PC-9 (cell line): Measurements from ENCODE around the gene CEP78. TPM values are rescaled to one million over a fixed set of nuclear protein-coding genes. Genes with fewer than 3 reads are reported as not detected.
A peak's percentile ranks its signal among the peaks of the same experiment; 100 is the strongest.
"Not testable (repeated sequence)": the region's sequence is repeated elsewhere in the genome, so short reads cannot be mapped to it uniquely, and the experiment has no call there.

ENCODE experiments used
- BruUV-seq: library from RNA; stranded (reverse); fragments of 400-500 nt; replicated peaks from 2 replicates; lab custom pipeline; 2021; lab: Mats Ljungman, UMichigan
- CTCF ChIA-PET: fragments of 300-600 bp; sonication (Branson Sonifier 250); formaldehyde crosslinking; loops from one replicate; lab custom pipeline; 2022; ENCODE audit warnings: antibody characterized with exemption; lab: Charles Lee
- POLR2A ChIA-PET: fragments of 300-600 bp; sonication (Branson Sonifier 250); formaldehyde crosslinking; loops from one replicate; lab custom pipeline; 2022; ENCODE audit warnings: antibody characterized with exemption; ENCODE audit not compliant: unreplicated experiment; lab: Charles Lee
- DNase-seq, 2 experiments: peaks; one replicate each; pipeline versions ENCODE4 v3.0.0 to v3.0.0-alpha.2; 2015 to 2022; ENCODE audit warnings: mixed read lengths in 1 of 2
- H2AFZ ChIP-seq: fragments of 200-600 bp; sonication (generic); 2 replicates; pipeline ENCODE4 v1.8.1; 2017; ENCODE audit warnings: antibody characterized with exemption
- H3F3A ChIP-seq: fragments of 200-600 bp; sonication (generic); 2 replicates; pipeline ENCODE4 v1.8.1; 2017; ENCODE audit warnings: antibody characterized with exemption, mild to moderate bottlenecking, low read depth; ENCODE audit not compliant: insufficient read depth
- H3K27ac ChIP-seq: fragments of 200-600 bp; sonication (generic); 2 replicates; pipeline ENCODE4 v1.6.1; 2016; ENCODE audit warnings: mixed run types
- H3K27me3 ChIP-seq: fragments of 200-600 bp; sonication (generic); 2 replicates; pipeline ENCODE4 v1.6.1; 2016; ENCODE audit warnings: low read depth, mixed run types; ENCODE audit not compliant: insufficient read depth
- H3K36me3 ChIP-seq: fragments of 200-600 bp; sonication (generic); 2 replicates; pipeline ENCODE4 v1.6.1; 2016; ENCODE audit warnings: low read depth, mixed run types
- H3K4me1 ChIP-seq: fragments of 200-600 bp; sonication (generic); replicated peaks from 2 replicates; pipeline ENCODE4 v1.6.1; 2016; ENCODE audit warnings: mixed run types; ENCODE audit not compliant: insufficient read depth
- H3K4me2 ChIP-seq: fragments of 200-600 bp; sonication (generic); 2 replicates; pipeline ENCODE4 v1.6.1; 2017; ENCODE audit warnings: mixed run types
- H3K4me3 ChIP-seq: fragments of 200-600 bp; sonication (generic); 2 replicates; pipeline ENCODE4 v1.6.1; 2016; ENCODE audit warnings: mixed run types
- H3K79me2 ChIP-seq: fragments of 200-600 bp; sonication (generic); 2 replicates; pipeline ENCODE4 v1.6.1; 2017; ENCODE audit warnings: low read depth, mixed run types
- H3K9me2 ChIP-seq: fragments of 200-600 bp; sonication (generic); 2 replicates; pipeline ENCODE4 v1.8.1; 2017; ENCODE audit warnings: mild to moderate bottlenecking; ENCODE audit not compliant: insufficient read depth
- H3K9me3 ChIP-seq: fragments of 200-600 bp; sonication (generic); 2 replicates; pipeline ENCODE4 v1.8.1; 2016; ENCODE audit warnings: low read depth; ENCODE audit not compliant: insufficient read depth
- H4K20me1 ChIP-seq: fragments of 200-600 bp; sonication (generic); 2 replicates; pipeline ENCODE4 v1.8.1; 2017; ENCODE audit not compliant: insufficient read depth
- CTCF ChIP-seq: fragments of 200-600 bp; sonication (generic); conservative IDR thresholded peaks from 2 replicates; pipeline ENCODE4 v1.6.1; 2017; ENCODE audit warnings: mixed run types, antibody characterized with exemption, mild to moderate bottlenecking, moderate library complexity
- EZH2 ChIP-seq: fragments of 200-600 bp; sonication (generic); IDR thresholded peaks from 2 replicates; pipeline ENCODE4 v1.8.0; 2017; ENCODE audit warnings: antibody characterized with exemption, low read depth
- intact Hi-C: fragments of 100-400 bp; cut with micrococcal nuclease; formaldehyde crosslinking; loops from one replicate; pipeline ENCODE4 v1.10.0; 2022; ENCODE audit not compliant: unreplicated experiment
- total RNA-seq: library from RNA; stranded (reverse); gene quantifications from 2 replicates; pipeline ENCODE4 v1.2.3, GENCODE V29; 2021

CEP78 gene
- total RNA-seq, 1 experiment from 2014 or later: 37.8 TPM

GRCh38 chr9:78230761-78231160, 5.1 kb upstream of the CEP78 start:
- ChIA-PET CTCF (no interaction called here), POLR2A (no interaction called here)
- TF ChIP-seq EZH2: no peak
- TF ChIP-seq CTCF: no peak
- Histone ChIP-seq H3K27me3 (no peaks in the 10 kb centered on the region), H3K4me3 (no peak overlapping the region), H3K9me3 (no peaks in the 10 kb centered on the region), H3K4me2 (no peak overlapping the region), H3K4me1 (no peaks in the 10 kb centered on the region), H3K27ac (no peak overlapping the region), H4K20me1 (no peaks in the 10 kb centered on the region), H3K36me3 (no peaks in the 10 kb centered on the region), H2AFZ (no peak overlapping the region), H3K9me2 (no peaks in the 10 kb centered on the region; the same call in 1 of the 2 replicates), H3F3A (peaks cover 10% of the 10 kb centered on the region), H3K79me2 (no peaks in the 10 kb centered on the region; the same call in 1 of the 2 replicates)
- intact Hi-C loops: loop anchor here (10.0 kb wide), 1 partner anchor 196 kb away; the partner anchor contains the start of gene GNAQ
- BruUV-seq: no TSS peak
- DNase-seq: no peak

GRCh38 chr9:78232471-78232870, 3.4 kb upstream of the CEP78 start:
- H3K27me3 ChIP-seq, H3K4me1 ChIP-seq, H2AFZ ChIP-seq, BruUV-seq, DNase-seq, H3K4me2 ChIP-seq, CTCF ChIA-PET, H3K36me3 ChIP-seq, H4K20me1 ChIP-seq, H3K9me2 ChIP-seq, H3K9me3 ChIP-seq, H3K27ac ChIP-seq, H3K4me3 ChIP-seq, POLR2A ChIA-PET: not testable (repeated sequence)
- H3F3A ChIP-seq: peaks cover 13% of the 10 kb centered on the region
- intact Hi-C loops: loop anchor here (10.0 kb wide), 1 partner anchor 198 kb away; the partner anchor contains the start of gene GNAQ
- peaks cover 12% of the 10 kb centered on the region for H3K79me2 ChIP-seq

GRCh38 chr9:78234810-78235209, 1.1 kb upstream of the CEP78 start:
- intact Hi-C loops: loop anchor here (2.0 to 10.0 kb wide), 2 partner anchors 200 to 1056 kb away; partner anchors contain the start of gene GNAQ
- Histone ChIP-seq H3K4me1 (peaks cover 7% of the 10 kb centered on the region), H3K27me3 (no peaks in the 10 kb centered on the region), H4K20me1 (no peaks in the 10 kb centered on the region), H3K9me3 (no peaks in the 10 kb centered on the region), H3K27ac (no peak overlapping the region), H3K4me3 (peak overlapping the region; percentile 94), H3K79me2 (peaks cover 24% of the 10 kb centered on the region), H3K9me2 (no peaks in the 10 kb centered on the region; the same call in 1 of the 2 replicates), H3K36me3 (no peaks in the 10 kb centered on the region), H3K4me2 (peak overlapping the region; percentile 95), H3F3A (peaks cover 13% of the 10 kb centered on the region), H2AFZ (peak overlapping the region; percentile 98)
- no peak for DNase-seq
- ChIA-PET POLR2A (interaction anchor here (0.6 kb wide), 1 partner anchor 44 kb away, joined by 6 read pairs; no protein-coding TSS in a partner anchor), CTCF (interaction anchor here (0.7 to 1.3 kb wide), 2 partner anchors 258 to 1067 kb away, joined by 3 read pairs; no protein-coding TSS in a partner anchor)
- BruUV-seq: no TSS peak
- no peak for TF ChIP-seq EZH2
- TF ChIP-seq CTCF: no peak
